Keratinocyte (primary cell): ENCODE measurements around the gene RAP1GAP2.

Experiments
- CTCF ChIP-seq, 3 experiments: IDR thresholded peaks in 1 of 3; conservative IDR thresholded peaks in 1 of 3; optimal IDR thresholded peaks in 1 of 3; 2 replicates in 2 of 3; 3 replicates in 1 of 3; pipeline versions ENCODE3 to v1.5.1; 2011; ENCODE audit warnings: low read length in 3 of 3, mild to moderate bottlenecking in 3 of 3, moderate library complexity in 2 of 3, control low read depth in 1 of 3, inconsistent platforms in 1 of 3; ENCODE audit not compliant: insufficient read depth in 2 of 3; ENCODE audit errors: extremely low read depth in 1 of 3
- EZH2 ChIP-seq: IDR thresholded peaks from one replicate; pipeline ENCODE4 v1.6.1; 2012; ENCODE audit warnings: inconsistent platforms, mild to moderate bottlenecking, low read length, moderate library complexity

- TF ChIP-seq CTCF (optimal IDR thresholded peaks at IDR 0.05 in 1 of 3, IDR thresholded peaks at IDR 0.05 in 1 of 3, conservative IDR thresholded peaks at IDR 0.05 in 1 of 3; ENCODE audit: extremely low read depth in 1 of 3, insufficient read depth in 2 of 3, low read length in 3 of 3) (no peak), EZH2 (no peak)
Observed at GRCh38 chr17:3022197-3022596, 226.0 kb downstream of the RAP1GAP2 start.
